HG02759 (cell line): ENCODE data around the gene HDAC4.
"Not testable (repeated sequence)": the region's sequence is repeated elsewhere in the genome, so short reads cannot be mapped to it uniquely, and the experiment has no call there.

ENCODE experiments used
- ATAC-seq: cut with Tn5 transposase; IDR thresholded peaks from one replicate; pipeline ENCODE4 v1.9.1; 2021; ENCODE audit warnings: mild to moderate bottlenecking, moderate library complexity; ENCODE audit not compliant: unreplicated experiment

Gene HDAC4

DNA sequence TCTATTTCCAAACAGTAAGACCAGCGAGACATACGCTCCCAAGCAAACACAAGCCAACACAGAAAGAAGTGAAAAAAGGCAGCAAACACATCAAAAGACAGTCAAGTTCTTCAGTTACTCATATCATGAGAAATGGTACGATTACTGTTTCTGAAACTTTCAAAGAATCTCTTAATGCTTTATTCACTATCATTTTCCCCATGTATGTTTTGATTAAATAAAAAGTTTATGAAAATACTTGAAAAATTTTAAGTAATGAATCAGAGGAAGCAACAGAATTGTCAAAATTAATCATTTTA is 114.9 kb downstream of the HDAC4 start:
- ATAC-seq = no peak

DNA sequence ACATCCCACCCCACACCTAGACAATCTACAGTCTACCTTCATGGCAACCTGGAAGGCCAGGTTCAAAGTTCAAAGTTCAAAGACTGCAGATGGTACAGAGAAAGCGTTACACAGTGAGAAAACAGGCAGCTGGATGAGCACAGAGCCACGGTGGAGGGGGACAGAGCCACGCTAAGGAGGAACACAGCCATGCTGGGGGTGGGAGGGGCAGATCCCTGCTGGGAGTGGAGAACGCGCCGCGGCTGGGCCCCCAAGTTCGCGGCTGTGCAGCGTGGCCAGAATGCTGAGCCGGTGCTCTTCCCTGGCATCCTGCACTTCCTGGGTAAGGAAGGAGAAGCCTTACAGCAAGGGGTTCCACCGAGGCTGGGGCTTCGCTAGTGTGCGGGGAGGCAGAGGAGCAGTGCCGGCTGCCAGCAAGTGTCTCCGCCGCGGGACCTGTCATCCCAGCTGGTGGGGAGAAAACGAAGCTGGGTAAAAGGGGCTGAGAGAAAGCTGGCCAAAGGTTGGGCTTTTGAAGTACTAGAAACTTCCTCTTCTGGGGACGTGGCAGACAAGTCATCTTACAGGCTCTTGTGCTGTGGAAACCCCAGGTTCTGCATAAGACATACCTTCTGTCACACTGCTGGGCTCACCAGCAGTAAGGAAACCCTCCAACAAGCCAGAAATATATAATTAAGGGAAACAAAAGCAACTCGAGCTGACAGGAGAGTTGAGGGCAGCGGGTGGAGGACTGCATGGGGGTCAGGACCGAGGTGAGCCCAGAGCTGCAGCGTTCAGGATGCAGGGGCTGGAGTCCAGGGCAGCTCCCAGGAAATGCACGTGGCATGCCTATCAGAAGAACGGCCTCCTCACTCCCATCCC is 115.5 kb downstream of the HDAC4 start:
- ATAC-seq = no peak

DNA sequence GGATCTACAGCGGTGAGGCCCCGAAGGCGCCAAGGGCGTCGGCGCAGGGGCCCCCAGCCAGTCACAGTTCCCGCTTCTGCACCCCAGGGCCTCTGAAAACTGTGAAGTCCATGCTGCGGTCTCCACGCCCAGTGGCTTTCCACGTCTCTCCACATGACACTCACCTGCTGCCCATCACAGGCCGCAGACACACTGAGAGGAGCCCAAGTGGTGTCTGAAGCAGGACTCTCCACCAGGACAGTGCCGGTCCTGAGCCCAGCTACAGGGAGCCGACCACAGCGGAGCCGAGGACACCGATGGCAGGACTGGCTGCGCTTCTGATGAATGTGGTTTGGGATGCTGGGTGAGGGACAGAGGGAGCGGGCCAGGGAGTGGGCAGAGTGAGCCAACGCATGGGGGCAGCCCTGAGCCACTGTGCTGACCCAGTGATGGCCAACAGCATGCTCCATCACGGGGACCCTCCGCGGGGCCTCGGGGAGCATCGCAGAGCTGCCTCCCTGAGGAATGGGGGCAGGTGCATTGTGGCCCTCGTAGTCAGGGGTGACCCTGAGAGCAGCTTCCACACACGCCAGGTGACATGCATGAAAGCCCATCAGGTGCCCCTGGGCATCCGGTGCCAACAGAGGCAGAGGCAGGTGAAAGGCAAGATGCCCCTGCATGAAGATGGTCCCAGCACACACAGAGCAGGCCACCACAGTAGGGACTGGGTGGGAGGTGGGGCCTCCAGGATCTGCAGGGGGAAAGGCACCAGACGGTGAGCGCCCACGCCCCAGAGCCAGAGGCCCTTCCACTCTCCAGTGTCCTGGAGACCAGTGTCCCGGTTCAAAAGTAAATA is 116.6 kb downstream of the HDAC4 start:
- ATAC-seq = no peak

DNA sequence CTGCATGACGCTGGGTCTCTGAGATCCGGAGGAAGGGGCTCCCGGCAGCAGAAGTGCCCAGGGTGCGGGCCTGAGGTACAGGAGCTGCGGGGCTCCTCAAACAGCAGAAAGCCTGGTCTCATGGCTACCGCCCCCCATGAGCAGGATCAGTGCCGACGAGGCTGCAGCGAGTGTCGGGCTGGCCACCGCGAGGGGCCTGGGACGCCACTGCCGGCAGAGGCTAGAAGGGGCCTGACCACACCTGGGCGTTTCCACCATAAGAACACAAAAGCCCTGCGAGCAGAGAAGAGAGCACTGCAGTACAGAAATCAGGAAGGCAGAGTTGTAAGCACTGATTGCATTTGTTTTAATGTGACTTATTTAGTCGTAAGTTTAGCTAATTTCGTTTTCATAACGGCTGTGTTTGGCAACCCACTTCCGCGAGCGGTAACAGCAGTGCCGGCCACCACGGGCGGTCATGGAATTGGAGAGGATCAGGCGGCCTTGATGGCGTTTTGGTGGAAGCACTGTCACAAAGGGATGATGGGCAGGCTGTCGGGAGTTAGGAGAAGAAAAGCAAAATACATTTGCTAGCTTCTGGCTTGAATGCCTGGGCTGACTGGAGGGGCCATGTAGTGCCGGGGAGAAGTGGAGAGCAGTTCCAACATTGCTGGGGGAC is 117.4 kb downstream of the HDAC4 start:
- no peak for ATAC-seq

DNA sequence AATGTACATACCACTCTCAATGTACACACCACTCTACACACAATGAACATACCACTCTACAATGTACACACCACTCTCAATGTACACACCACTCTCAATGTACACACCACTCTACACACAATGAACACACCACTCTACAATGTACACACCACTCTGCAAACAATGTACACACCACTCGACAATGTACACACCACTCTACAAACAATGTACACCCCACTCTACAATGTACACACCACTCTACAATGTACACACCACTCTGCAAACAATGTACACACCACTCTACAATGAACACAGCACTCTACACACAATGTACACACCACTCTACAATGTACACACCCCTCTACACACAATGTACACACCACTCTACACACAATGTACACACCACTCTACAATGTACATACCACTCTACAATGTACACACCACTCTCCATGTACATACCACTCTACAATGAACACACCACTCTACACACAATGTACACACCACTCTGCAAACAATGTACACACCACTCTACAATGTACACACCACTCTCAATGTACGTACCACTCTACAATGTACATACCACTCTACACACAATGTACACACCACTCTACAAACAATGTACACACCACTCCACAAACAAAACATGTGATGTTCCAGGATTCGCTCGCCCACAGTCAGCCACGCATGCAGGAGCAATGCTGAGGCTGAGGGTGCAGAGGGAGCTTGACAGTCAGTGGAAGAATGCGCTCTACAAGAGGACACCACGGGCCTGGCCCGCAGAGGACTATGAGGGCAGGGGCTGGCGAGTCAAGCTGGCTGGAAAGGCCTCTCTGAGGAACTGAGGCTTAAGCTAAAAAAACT is 118.2 kb downstream of the HDAC4 start:
- no peak for ATAC-seq

DNA sequence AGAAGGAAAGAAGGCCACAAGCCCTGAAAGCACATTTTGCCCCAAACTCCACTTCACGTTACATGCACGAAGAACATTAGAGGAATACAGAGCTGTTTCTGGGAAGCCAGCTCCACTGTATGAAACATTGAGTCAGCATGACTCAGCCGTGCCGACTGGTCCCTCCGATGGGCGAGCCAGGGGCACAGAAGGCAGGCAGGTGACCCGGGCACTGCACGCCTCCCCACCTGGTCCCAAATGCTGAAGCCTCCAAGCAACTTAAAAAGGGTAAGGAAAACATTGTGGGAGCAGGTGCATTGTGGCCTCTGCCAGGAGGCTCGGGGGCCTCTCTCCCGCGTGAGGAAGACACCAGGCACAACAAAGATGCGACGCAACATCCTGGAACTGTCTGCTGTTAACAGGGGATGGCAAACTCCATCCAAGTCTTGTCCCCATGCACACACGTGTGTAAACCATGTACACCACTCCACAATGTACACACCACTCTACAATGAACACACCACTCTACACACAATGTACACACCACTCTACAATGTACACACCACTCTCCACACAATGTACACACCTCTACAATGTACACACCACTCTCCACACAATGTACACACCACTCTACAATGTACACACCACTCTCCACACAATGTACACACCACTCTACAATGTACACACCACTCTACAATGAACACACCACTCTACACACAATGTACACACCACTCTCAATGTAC is 120.4 kb downstream of the HDAC4 start:
- ATAC-seq = not testable (repeated sequence)

DNA sequence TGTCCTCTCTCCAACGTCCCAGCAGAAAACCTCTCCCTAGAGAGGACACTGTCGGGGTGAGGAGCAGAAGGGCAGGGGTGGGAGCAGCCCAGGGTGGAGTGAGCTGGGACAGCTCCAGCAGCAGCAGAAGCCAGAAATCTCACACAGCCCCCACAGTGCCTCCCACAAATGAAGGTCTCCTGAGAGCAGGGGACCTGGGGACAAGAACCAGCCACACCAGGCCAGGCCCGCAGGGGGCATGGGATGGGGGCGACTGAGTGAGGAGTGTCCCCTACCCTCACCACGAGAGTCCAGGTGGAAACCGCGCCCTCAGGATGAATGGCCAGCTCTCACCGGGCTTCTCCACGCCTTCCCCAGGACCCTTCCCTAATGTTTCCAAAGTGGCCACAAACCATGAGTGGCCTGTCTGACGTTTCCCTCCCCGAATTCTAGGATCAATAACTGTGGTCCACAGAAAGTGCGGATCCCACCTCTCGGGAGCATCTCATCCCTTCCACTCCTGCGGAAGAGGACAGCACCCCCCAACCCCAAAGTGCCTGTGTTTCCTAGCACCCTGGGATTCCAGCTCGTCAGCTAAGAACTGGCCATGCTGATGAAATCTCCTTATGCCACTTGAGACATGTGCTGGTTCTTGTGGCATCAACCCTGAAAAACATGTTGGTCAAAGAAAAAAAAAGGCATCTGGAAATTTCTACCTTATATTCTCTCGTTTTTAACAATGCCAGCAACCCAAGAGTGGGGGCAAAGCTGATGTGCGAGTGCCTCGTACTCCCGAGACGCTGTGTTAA is 121.1 kb downstream of the HDAC4 start:
- no peak for ATAC-seq

DNA sequence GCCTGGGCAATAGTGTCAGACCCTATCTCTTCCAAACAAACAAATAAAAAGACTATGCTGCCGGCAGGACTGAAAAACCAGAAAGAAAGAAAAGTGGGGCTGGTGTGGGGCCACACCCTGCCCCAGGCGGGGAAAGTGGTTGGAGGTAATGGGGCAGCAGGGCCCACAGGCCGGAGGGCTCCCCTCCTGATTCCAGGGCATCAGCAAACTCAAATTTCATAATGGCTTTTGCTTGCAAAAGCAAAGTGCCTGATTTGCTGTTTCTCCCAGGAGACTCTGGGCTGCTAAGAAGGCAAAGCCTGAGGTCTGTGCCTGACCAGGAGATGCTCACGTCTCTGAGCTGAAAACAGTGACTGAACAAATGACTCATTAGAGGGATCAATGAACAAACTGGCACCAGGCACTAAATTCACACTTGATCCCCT is 121.9 kb downstream of the HDAC4 start:
- ATAC-seq = no peak

DNA sequence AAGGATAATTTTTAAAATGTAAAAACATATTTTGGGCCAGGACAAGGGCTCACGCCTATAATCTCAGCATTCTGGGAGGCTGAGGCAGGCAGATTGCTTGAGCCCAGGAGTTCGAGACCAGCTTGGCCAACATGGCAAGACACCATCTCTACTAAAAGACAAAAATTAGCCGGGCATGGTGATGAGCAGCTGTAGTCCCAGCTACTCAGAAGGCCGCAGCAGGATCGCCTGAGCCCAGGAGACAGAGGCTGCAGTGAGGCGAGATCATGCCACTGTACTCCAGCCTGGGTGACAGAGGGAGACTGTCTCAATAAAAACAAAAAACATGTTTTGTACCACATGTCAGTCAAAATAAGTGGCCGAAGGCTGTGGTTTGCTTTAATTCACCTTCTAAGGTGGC is 122.5 kb downstream of the HDAC4 start:
- no peak for ATAC-seq

DNA sequence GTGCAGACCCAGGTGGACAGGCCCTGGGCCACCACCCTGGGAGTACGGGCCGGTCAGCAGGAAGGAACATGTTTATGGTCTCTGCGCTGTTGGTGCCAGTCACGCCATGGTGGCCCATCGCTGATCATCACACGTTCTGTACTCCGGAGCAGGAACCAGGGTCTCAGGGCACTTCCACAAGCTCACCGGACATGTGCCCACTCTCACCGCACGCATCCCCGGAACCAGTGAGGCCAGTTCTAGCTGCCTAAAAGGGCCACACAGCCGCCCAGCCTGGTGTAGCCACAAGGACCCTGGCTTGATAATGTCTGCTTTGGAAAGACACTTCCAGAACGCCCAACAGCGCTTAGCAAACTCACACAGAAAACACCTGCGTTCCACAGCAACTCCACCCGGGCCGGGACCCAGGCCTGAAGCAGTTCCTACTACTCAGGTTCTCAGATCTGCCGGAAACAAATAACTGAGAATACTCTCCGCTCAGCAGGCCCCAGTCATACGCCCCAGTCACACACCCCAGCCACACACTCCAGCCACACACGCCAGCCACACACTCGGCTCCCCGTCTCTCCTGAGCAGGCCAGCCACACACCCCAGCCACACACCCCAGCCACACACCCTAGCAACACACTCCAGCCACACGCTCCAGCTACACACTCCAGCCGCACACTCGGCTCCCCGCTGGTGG is 123.3 kb downstream of the HDAC4 start:
- no peak for ATAC-seq

DNA sequence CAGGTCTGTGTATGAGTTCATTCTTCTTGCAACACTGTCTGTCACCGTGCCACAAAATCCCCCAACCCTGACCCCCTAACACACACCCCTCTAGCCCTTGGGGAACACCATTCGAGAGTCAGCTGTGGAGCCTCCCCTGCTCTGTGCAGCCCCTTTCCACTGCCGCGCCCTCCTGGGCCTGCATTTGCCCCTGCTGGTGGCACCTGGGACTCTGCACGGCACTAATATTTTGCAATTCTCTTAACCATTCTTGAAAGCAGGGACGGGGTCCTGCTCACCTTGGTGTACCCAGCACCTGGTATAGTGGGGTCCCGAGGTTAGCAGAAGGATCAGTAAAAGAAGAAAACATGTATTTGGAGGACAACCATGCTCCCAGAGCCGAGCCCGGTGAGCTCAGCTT is 124.0 kb downstream of the HDAC4 start:
- no peak for ATAC-seq

DNA sequence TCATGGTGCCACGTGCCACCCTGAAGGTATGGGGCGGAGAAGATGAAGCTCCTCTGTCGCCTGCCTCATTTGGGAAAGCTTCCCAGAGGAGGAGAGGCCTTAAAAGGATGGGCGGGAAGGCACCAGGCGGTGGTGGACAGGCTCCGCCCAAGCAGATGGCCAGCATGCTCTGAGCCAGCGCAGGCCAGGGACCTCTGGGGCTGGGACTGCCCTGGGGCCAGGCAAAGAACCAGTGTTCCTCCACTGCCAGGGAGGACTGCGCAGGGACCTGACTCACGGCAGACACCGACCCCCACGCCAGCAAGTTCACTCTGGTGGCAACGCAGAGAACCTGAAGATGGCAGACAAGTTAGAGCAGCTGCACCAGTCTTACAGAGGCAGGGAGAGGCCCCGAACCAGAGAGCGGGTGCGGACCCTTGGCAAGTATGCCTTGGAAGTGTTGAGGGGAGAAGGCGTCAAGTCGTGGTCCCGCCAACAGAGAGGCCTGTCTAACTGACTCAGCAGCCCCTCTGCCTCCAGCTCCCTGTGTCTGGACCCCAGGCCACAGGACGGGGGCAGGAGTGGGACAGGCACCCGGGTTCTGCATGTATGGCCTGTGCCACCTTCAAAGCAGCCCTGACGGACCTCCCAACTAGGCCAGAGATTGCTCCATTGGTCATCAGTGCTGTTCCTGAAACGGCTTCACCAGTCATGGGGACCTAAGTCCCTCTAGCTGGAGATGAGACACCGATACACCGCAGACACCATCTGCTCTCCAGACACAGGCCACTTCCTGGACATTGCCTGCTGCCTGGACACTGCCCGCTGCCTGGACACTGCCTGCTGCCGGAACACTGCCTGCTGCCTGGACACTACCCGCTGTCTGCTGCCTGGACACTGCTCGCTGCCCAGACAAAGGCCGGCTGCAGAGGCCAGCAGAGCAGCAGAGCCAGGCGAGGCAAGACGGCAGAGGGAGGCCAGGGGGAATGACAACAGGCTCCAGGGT is 124.7 kb downstream of the HDAC4 start:
- no peak for ATAC-seq

DNA sequence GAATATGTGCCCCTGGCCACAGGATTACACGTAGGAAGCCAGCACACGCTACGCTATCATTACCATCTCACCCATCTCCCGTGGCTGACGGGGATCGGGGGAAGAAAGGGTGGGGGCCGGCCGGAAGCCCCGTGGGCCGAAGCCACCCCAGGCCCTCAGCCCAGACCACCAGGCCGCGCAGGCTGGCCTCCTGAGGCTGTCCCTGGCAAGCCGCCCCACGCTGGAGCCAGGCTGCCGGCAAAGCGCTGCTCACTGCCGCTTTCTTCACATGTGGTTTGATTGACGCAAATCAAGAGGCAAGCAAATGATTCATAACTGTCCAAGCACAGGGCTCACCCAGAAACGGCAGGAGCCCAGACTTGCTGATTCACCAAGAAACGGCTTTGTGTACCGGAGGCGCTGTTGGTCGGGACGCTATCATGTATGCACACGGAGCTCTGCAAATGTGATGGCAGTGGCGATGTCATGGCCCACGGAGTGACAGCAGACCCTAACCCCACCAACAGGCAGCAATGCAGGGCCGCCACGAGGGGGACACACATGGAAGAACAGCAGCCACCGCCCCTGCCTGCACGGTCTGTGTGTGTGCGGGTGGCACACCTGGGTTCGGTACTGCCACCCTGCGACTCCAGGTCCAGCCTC is 125.7 kb downstream of the HDAC4 start:
- ATAC-seq = no peak

DNA sequence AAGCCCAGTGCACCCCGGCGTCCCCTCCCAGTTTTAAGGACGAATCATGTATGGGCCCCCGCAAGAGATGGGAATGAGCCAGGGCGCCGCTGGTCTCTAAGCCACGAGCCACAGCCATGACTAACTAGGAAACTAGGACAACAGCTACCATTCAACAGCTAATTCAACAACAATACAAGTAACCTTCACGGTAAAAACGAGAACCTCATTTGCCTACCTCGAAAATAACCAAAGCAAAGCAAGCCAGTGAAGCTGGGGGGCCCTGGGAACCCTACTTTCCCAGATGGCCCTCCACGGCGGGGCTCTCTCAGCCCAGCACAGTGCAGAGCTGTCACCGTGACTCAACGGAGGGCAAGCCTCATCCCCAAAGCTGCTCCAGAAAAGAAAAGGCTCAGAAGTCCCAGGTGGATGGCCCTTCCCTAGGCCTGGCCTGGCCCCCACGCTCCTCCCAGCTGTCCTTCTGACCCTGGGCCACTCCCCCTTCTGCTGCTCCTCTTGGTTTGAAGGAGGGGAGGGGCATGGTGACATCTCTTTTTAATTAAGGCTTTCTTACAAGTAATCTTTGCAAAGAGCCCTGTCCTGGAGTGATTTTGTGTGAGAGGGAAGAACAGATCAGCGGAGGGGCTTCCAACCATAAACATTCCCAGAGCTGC is 126.3 kb downstream of the HDAC4 start:
- ATAC-seq = no peak

DNA sequence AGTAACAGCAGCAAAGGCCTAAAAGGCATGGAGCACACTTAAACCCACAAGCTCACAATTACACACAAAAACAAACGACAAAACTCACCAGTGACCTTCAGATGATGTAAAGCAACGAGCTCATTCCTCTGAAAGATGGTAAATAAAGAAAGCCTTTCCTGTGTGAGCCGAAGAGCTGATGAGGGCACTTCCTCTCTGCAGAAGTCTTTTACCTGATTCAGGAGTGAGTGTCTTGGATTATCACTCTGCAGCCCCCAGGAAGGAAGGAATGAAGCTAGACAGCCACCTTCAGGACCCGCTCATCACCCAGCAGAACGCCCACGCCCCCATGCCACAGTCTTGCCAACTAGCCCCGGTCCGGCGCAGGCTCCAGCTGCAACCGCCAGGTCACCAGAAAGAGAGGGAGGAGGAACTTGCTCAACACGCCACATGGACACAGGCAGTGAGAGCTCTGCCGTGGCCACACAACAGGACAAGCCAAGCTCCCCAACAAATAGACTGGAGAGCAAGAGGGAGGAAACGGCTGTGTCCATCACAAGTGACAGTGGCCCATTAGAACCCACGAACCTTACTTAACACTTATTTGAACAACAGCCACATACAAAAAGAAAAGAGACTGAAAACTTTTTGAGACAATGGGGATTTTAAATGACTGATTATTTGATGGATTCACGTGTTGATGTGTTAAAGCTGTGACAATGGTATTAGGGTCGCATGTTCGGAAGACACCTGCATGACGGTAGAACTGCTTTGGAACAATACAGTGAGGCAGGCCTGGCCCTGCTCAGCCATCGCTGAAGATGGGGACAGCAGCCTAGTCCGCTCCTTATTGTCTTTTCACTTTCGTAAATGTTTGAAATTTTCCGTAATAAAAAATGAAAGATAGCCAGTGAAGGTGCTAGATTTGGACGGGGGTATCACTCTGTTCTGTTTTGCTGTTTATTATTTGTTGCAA is 127.3 kb downstream of the HDAC4 start:
- ATAC-seq = no peak

DNA sequence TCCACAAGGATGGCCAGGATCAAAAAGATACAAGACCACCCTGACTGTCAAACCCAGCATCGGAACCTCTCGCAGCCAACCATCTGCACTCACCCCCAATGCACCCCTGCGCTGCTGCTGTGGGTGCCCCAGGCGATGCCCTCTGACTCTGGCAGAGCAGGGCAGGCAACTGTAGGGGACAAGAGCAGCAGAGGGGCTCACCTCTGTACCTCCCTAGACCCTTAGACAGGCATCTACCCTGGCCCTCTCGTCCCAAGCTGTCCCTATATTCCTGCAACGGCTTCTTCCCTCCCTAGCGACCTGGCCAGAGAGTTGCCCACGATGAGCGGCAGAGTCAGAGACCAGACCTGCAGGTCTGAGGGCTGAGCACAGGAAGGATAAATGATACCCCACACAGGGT is 128.2 kb downstream of the HDAC4 start:
- no peak for ATAC-seq
